ENCODE measurements around the gene GPATCH8. TPM values are rescaled to one million over a fixed set of nuclear protein-coding genes. Genes with fewer than 3 reads are reported as not detected.
"Not testable (repeated sequence)": the region's sequence is repeated elsewhere in the genome, so short reads cannot be mapped to it uniquely, and the experiment has no call there.

The GPATCH8 gene
- polyA plus RNA-seq, 1 donor, result 35.9 TPM

- H3K27me3 ChIP-seq (ENCODE audit: control insufficient read depth, insufficient read depth, low read length), result no peaks in the 10 kb centered on the region
- no peaks in the 10 kb centered on the region for H3K4me1 ChIP-seq (ENCODE audit: control insufficient read depth, insufficient read depth, low read length)
- no peak overlapping the region for H3K4me3 ChIP-seq (ENCODE audit: low read length)
- no peak for DNase-seq
- peaks cover 3% of the 10 kb centered on the region for H3K9me3 ChIP-seq (ENCODE audit: control insufficient read depth, low read depth, low read length)
- WGBS (ENCODE audit: insufficient coverage, low lambda C conversion rate), result no CpG with 5 or more reads among the region's 28 CpGs
- no peaks in the 10 kb centered on the region for H3K36me3 ChIP-seq (ENCODE audit: control insufficient read depth, insufficient read depth, low read length)
- H3K27ac ChIP-seq (ENCODE audit: low read length), result no peak overlapping the region
Measured at GRCh38 chr17:44527954-44528353, 24.7 kb upstream of the GPATCH8 start.

GRCh38 chr17:44527102-44527501 lies 23.9 kb upstream of the GPATCH8 start:
- no peaks in the 10 kb centered on the region for H3K36me3 ChIP-seq (ENCODE audit: control insufficient read depth, insufficient read depth, low read length)
- peaks cover 3% of the 10 kb centered on the region for H3K9me3 ChIP-seq (ENCODE audit: control insufficient read depth, low read depth, low read length)
- no peaks in the 10 kb centered on the region for H3K4me1 ChIP-seq (ENCODE audit: control insufficient read depth, insufficient read depth, low read length)
- no peaks in the 10 kb centered on the region for H3K27me3 ChIP-seq (ENCODE audit: control insufficient read depth, insufficient read depth, low read length)
- no peak overlapping the region for H3K4me3 ChIP-seq (ENCODE audit: low read length)
- DNase-seq, result no peak
- no peak overlapping the region for H3K27ac ChIP-seq (ENCODE audit: low read length)
- 100% methylated on average over 1 of the region's 1 CpG for WGBS (ENCODE audit: insufficient coverage, low lambda C conversion rate)

- Histone ChIP-seq H3K27ac (ENCODE audit: low read length) (no peak overlapping the region), H3K9me3 (ENCODE audit: control insufficient read depth, low read depth, low read length) (peaks cover 3% of the 10 kb centered on the region), H3K27me3 (ENCODE audit: control insufficient read depth, insufficient read depth, low read length) (no peaks in the 10 kb centered on the region), H3K36me3 (ENCODE audit: control insufficient read depth, insufficient read depth, low read length) (no peaks in the 10 kb centered on the region), H3K4me1 (ENCODE audit: control insufficient read depth, insufficient read depth, low read length) (no peaks in the 10 kb centered on the region), H3K4me3 (ENCODE audit: low read length) (no peak overlapping the region)
- WGBS (ENCODE audit: insufficient coverage, low lambda C conversion rate), result no CpG with 5 or more reads among the region's 3 CpGs
- DNase-seq, result no peak
Measured at GRCh38 chr17:44523672-44523972, 20.4 kb upstream of the GPATCH8 start.

GRCh38 chr17:44522883-44523671 lies 19.9 kb upstream of the GPATCH8 start:
- 95% methylated on average over 3 of the region's 14 CpGs for WGBS (ENCODE audit: insufficient coverage, low lambda C conversion rate)
- Histone ChIP-seq H3K27ac (ENCODE audit: low read length) (no peak overlapping the region), H3K36me3 (ENCODE audit: control insufficient read depth, insufficient read depth, low read length) (no peaks in the 10 kb centered on the region), H3K4me1 (ENCODE audit: control insufficient read depth, insufficient read depth, low read length) (no peaks in the 10 kb centered on the region), H3K4me3 (ENCODE audit: low read length) (no peak overlapping the region), H3K9me3 (ENCODE audit: control insufficient read depth, low read depth, low read length) (peaks cover 2% of the 10 kb centered on the region), H3K27me3 (ENCODE audit: control insufficient read depth, insufficient read depth, low read length) (peaks cover 1% of the 10 kb centered on the region)
- peak in 1 of 2 donors; percentile 55 for DNase-seq

GRCh38 chr17:44518032-44518431 lies 14.8 kb upstream of the GPATCH8 start:
- no peak overlapping the region for H3K27ac ChIP-seq (ENCODE audit: low read length)
- no peak for DNase-seq
- WGBS (ENCODE audit: insufficient coverage, low lambda C conversion rate), result 0% methylated on average over 1 of the region's 3 CpGs

DNA sequence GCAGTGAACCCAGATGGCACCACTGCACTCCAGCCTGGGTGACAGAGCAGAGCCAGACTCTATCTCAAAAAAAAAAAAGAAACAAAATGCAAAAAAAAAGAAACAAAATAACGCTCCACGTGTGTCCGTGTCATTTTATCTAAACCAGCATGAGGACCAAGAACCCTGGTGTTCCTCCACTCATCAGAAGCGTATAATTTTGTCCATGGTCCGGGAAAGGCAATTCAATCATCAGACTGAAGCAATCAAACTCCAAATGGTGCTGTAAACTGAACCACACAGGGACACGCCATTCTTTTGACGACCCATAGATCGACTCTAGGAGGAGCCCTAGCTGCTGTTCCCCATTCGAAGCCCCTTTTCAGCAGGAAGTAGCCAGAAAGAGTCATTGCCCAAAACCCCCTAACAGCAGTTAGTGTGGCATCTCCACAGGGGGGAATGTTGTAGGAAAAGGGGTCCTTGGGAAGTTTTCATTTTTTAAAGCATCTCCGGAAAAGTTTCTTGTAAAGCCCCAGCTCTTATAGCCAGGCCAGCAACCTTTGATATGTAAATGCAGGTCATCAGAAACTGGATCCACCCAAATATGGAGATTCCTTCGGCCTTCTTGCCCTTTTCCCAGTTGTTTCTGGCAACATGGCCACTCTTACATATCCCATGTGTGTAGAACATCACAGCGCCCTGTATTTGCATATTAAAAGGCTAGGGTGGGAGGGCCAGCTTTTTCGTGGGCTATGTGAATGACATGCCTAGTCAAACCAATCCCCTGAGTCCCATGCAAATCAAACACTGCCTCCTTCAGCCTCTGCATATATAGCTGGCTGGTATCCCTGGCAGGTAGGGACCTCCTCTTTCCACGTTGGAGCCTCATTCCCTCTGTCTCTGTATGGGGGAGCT lies 8.3 kb upstream of the GPATCH8 start:
- H3K4me3 ChIP-seq (ENCODE audit: low read length); H3K27me3 ChIP-seq (ENCODE audit: control insufficient read depth, insufficient read depth, low read length); H3K4me1 ChIP-seq (ENCODE audit: control insufficient read depth, insufficient read depth, low read length); DNase-seq; H3K27ac ChIP-seq (ENCODE audit: low read length); H3K36me3 ChIP-seq (ENCODE audit: control insufficient read depth, insufficient read depth, low read length); H3K9me3 ChIP-seq (ENCODE audit: control insufficient read depth, low read depth, low read length): not testable (repeated sequence)
- 64% methylated on average over 4 of the region's 14 CpGs for WGBS (ENCODE audit: insufficient coverage, low lambda C conversion rate)

More at GRCh38 chr17:44518032-44518431, 14.8 kb upstream of the GPATCH8 start:
- Histone ChIP-seq H3K4me3 (ENCODE audit: low read length) (no peak overlapping the region), H3K4me1 (ENCODE audit: control insufficient read depth, insufficient read depth, low read length) (no peaks in the 10 kb centered on the region), H3K27me3 (ENCODE audit: control insufficient read depth, insufficient read depth, low read length) (peaks cover 4% of the 10 kb centered on the region), H3K36me3 (ENCODE audit: control insufficient read depth, insufficient read depth, low read length) (no peaks in the 10 kb centered on the region), H3K9me3 (ENCODE audit: control insufficient read depth, low read depth, low read length) (no peaks in the 10 kb centered on the region)

DNA sequence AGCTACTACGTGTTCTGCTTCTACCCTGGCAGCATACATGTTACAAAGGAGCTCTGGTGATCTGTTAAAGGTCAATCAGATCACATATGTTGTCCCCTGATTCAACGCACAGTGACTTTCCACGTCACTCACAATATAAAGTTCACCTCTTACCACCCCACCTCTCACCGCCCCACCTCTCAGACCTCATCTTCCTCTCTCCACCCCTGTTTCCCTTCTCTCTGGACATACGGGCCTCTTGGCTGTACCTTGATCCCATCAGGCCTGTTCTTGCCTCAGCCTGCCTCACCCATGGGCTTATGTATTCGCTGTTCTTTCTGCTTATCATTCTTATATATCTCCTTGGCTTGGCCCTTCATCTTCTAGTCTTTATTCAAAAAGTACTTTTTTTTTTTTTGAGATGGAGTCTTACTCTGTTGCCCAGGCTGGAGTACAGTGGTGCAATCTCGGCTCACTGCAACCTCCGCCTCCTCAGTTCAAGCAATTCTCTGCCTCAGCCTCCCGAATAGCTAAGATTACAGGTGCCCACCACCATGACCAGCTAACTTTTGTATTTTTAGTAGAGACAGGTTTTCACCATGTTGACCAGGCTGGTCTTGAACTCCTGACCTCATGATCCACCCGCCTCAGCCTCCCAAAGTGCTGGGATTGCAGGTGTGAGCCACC lies 3.9 kb upstream of the GPATCH8 start:
- peak; percentile 77 to 90 for DNase-seq

DNA sequence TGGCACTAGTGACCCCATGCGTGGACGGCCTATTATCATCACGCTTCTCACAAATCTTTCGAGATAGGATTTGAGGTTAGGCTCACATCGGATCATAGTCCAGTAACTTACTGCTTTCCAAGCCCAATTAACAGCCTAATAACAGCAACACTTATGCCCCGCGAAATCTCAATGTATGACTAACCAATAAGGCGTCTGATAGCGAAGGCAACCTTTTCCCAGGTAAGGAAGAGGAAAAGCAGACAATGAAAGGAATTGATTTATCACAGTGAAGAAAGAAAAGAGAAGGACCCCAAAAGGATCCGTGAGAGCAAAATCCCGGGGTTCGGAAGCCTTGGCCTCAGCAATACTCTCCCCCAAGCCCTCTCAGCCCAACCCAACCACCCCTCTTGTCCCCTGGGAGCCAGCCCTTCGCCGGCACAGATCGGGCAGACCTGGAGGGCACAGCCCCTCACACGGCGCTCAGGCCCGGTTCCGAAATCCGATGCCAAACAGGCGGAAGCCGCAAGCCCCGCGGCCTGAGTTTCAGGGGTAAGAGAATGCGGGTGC lies 534 bp downstream of the GPATCH8 start:
- DNase-seq, result peak; percentile 9 to 58
- H3K4me1 ChIP-seq (ENCODE audit: control insufficient read depth, insufficient read depth, low read length), result peaks cover 11% of the 10 kb centered on the region
- H3K36me3 ChIP-seq (ENCODE audit: control insufficient read depth, insufficient read depth, low read length), result no peaks in the 10 kb centered on the region

More for the DNA sequence above, 3.9 kb upstream of the GPATCH8 start:
- H3K27ac ChIP-seq (ENCODE audit: low read length), result peak overlapping the region; percentile 72
- H3K36me3 ChIP-seq (ENCODE audit: control insufficient read depth, insufficient read depth, low read length); H3K9me3 ChIP-seq (ENCODE audit: control insufficient read depth, low read depth, low read length); H3K27me3 ChIP-seq (ENCODE audit: control insufficient read depth, insufficient read depth, low read length); H3K4me3 ChIP-seq (ENCODE audit: low read length); H3K4me1 ChIP-seq (ENCODE audit: control insufficient read depth, insufficient read depth, low read length): not testable (repeated sequence)
- 39% methylated on average over 2 of the region's 10 CpGs for WGBS (ENCODE audit: insufficient coverage, low lambda C conversion rate)

GRCh38 chr17:44501866-44502375 lies 1.3 kb downstream of the GPATCH8 start:
- peak overlapping the region; percentile 91 for H3K27ac ChIP-seq (ENCODE audit: low read length)

More for the DNA sequence above, 534 bp downstream of the GPATCH8 start:
- H3K4me3 ChIP-seq (ENCODE audit: low read length), result peak overlapping the region; percentile 94
- H3K27me3 ChIP-seq (ENCODE audit: control insufficient read depth, insufficient read depth, low read length), result no peaks in the 10 kb centered on the region
- H3K9me3 ChIP-seq (ENCODE audit: control insufficient read depth, low read depth, low read length), result no peaks in the 10 kb centered on the region
- 0% methylated on average over 2 of the region's 25 CpGs for WGBS (ENCODE audit: insufficient coverage, low lambda C conversion rate)
- H3K27ac ChIP-seq (ENCODE audit: low read length), result peak overlapping the region; percentile 91

GRCh38 chr17:44499722-44500121 lies 3.5 kb downstream of the GPATCH8 start:
- no peak overlapping the region for H3K27ac ChIP-seq (ENCODE audit: low read length)
- H3K36me3 ChIP-seq (ENCODE audit: control insufficient read depth, insufficient read depth, low read length), result no peaks in the 10 kb centered on the region
- peaks cover 7% of the 10 kb centered on the region for H3K4me1 ChIP-seq (ENCODE audit: control insufficient read depth, insufficient read depth, low read length)
- no peak overlapping the region for H3K4me3 ChIP-seq (ENCODE audit: low read length)
- H3K9me3 ChIP-seq (ENCODE audit: control insufficient read depth, low read depth, low read length), result no peaks in the 10 kb centered on the region
- no peak for DNase-seq
- WGBS (ENCODE audit: insufficient coverage, low lambda C conversion rate), result no CpG with 5 or more reads among the region's 1 CpG
- no peaks in the 10 kb centered on the region for H3K27me3 ChIP-seq (ENCODE audit: control insufficient read depth, insufficient read depth, low read length)

More at GRCh38 chr17:44501866-44502375, 1.3 kb downstream of the GPATCH8 start:
- DNase-seq, result peak; percentile 13 to 51
- no peaks in the 10 kb centered on the region for H3K27me3 ChIP-seq (ENCODE audit: control insufficient read depth, insufficient read depth, low read length)
- peaks cover 11% of the 10 kb centered on the region for H3K4me1 ChIP-seq (ENCODE audit: control insufficient read depth, insufficient read depth, low read length)
- H3K4me3 ChIP-seq (ENCODE audit: low read length), result peak overlapping the region; percentile 94
- WGBS (ENCODE audit: insufficient coverage, low lambda C conversion rate), result 0% methylated on average over 1 of the region's 6 CpGs
- no peaks in the 10 kb centered on the region for H3K36me3 ChIP-seq (ENCODE audit: control insufficient read depth, insufficient read depth, low read length)
- no peaks in the 10 kb centered on the region for H3K9me3 ChIP-seq (ENCODE audit: control insufficient read depth, low read depth, low read length)

Data from large intestine (tissue), 3 donors.